ENCODE data around the gene NOC2L.
"Not testable (repeated sequence)": the region's sequence is repeated elsewhere in the genome, so short reads cannot be mapped to it uniquely, and the experiment has no call there.

The NOC2L gene

GRCh38 chr1:903305-903704 is 55.8 kb downstream of the NOC2L start:
- no peak for DNase-seq (ENCODE audit: low read depth)

GRCh38 chr1:902802-903201 is 56.3 kb downstream of the NOC2L start:
- no peak for DNase-seq (ENCODE audit: low read depth)

- DNase-seq (ENCODE audit: low read depth): no peak
Observed at GRCh38 chr1:901108-901859, 57.8 kb downstream of the NOC2L start.

GRCh38 chr1:899636-900317 is 59.3 kb downstream of the NOC2L start:
- DNase-seq (ENCODE audit: low read depth): no peak

GRCh38 chr1:897951-898350 is 61.1 kb downstream of the NOC2L start:
- DNase-seq (ENCODE audit: low read depth): not testable (repeated sequence)

- no peak for DNase-seq (ENCODE audit: low read depth)
Observed at GRCh38 chr1:897226-897625, 61.8 kb downstream of the NOC2L start.

Data from activated gamma-delta T cell treated with anti-CD3 and anti-CD28 coated beads, Interleukin-2, amount 50 U/mL, for 16 hours (primary cell).